OCI-LY1 (cell line): ENCODE results near the gene FHIT.

Experiments used
- H2AFZ ChIP-seq: fragments of 200-600 bp; sonication (generic), shearing (Covaris generic); 2 replicates; pipeline ENCODE4 v1.6.0; 2014; ENCODE audit warnings: antibody characterized with exemption, mild to moderate bottlenecking, low read length
- H3F3A ChIP-seq: fragments of 200-600 bp; sonication (generic), shearing (Covaris generic); 2 replicates; pipeline ENCODE4 v1.6.0; 2014; ENCODE audit warnings: mild to moderate bottlenecking, antibody characterized with exemption, low read length, moderate library complexity; ENCODE audit not compliant: insufficient read depth
- H3K27ac ChIP-seq: fragments of 200-600 bp; sonication (generic); 2 replicates; pipeline ENCODE4 v1.5.1; 2014; ENCODE audit warnings: low read length, mixed run types, mild to moderate bottlenecking, low read depth; ENCODE audit not compliant: poor library complexity, severe bottlenecking
- H3K27me3 ChIP-seq: fragments of 200-600 bp; sonication (generic); 2 replicates; pipeline ENCODE4 v1.6.0; 2014; ENCODE audit warnings: antibody characterized with exemption, mild to moderate bottlenecking, low read length, moderate library complexity; ENCODE audit not compliant: insufficient read depth
- H3K36me3 ChIP-seq: fragments of 200-600 bp; sonication (generic); 2 replicates; pipeline ENCODE4 v1.6.1; 2014; ENCODE audit warnings: mild to moderate bottlenecking, antibody characterized with exemption, low read length, moderate library complexity, mixed read lengths; ENCODE audit not compliant: insufficient read depth
- H3K4me1 ChIP-seq: fragments of 200-600 bp; sonication (generic); 2 replicates; pipeline ENCODE4 v1.5.1; 2014; ENCODE audit warnings: mild to moderate bottlenecking, low read length, moderate library complexity; ENCODE audit not compliant: insufficient read depth, severe bottlenecking
- H3K4me2 ChIP-seq: fragments of 200-600 bp; sonication (generic), shearing (Covaris generic); 2 replicates; pipeline ENCODE4 v1.6.1; 2014; ENCODE audit warnings: low read length
- H3K4me3 ChIP-seq: fragments of 200-600 bp; sonication (generic); 2 replicates; pipeline ENCODE4 v1.5.1; 2014; ENCODE audit warnings: low read length, low read depth, mild to moderate bottlenecking, mixed read lengths; ENCODE audit not compliant: poor library complexity, severe bottlenecking
- H3K79me2 ChIP-seq: fragments of 200-600 bp; shearing (Covaris generic); 2 replicates; pipeline ENCODE4 v1.6.1; 2016; ENCODE audit warnings: mixed run types, low read length, mixed read lengths; ENCODE audit not compliant: insufficient read depth
- H3K9ac ChIP-seq: fragments of 200-600 bp; sonication (generic), shearing (Covaris generic); 2 replicates; pipeline ENCODE4 v1.6.1; 2014; ENCODE audit warnings: mild to moderate bottlenecking, low read length, mixed read lengths
- H3K9me2 ChIP-seq: fragments of 200-600 bp; sonication (generic), shearing (Covaris generic); 2 replicates; pipeline ENCODE4 v1.6.1; 2014; ENCODE audit warnings: low read depth, mild to moderate bottlenecking, low read length, mixed read lengths
- H3K9me3 ChIP-seq: fragments of 200-600 bp; shearing (Covaris generic); 2 replicates; pipeline ENCODE4 v1.6.1; 2014; ENCODE audit warnings: low read length, mixed read lengths
- H4K20me1 ChIP-seq: fragments of 200-600 bp; sonication (generic), shearing (Covaris generic); 2 replicates; pipeline ENCODE4 v1.6.0; 2016; ENCODE audit warnings: mild to moderate bottlenecking, low read length; ENCODE audit not compliant: insufficient read depth
- CTCF ChIP-seq: fragments of 200-600 bp; sonication (generic), shearing (Covaris generic); IDR thresholded peaks from 2 replicates; pipeline ENCODE4 v1.5.1; 2017; ENCODE audit warnings: mild to moderate bottlenecking, antibody characterized with exemption, low read length, moderate library complexity, mixed read lengths
- EZH2 ChIP-seq: fragments of 200-600 bp; sonication (generic), shearing (Covaris generic); IDR thresholded peaks from 2 replicates; pipeline ENCODE4 v1.8.0; 2017; ENCODE audit warnings: borderline replicate concordance, mixed run types, mild to moderate bottlenecking, antibody characterized with exemption, low read length, moderate library complexity, mixed read lengths

The FHIT gene

GRCh38 chr3:61138401-61138800, 112.9 kb downstream of the FHIT start:
- Histone ChIP-seq H3F3A (no peaks in the 10 kb centered on the region), H3K4me2 (no peak overlapping the region), H3K27ac (no peak overlapping the region), H3K79me2 (no peaks in the 10 kb centered on the region), H3K36me3 (no peaks in the 10 kb centered on the region), H3K4me3 (no peak overlapping the region), H4K20me1 (no peaks in the 10 kb centered on the region), H2AFZ (no peak overlapping the region), H3K27me3 (no peaks in the 10 kb centered on the region), H3K9ac (no peak overlapping the region), H3K9me2 (no peaks in the 10 kb centered on the region), H3K4me1 (no peaks in the 10 kb centered on the region), H3K9me3 (no peaks in the 10 kb centered on the region)
- TF ChIP-seq EZH2 (no peak), CTCF (no peak)

GRCh38 chr3:61136191-61136590, 115.1 kb downstream of the FHIT start:
- Histone ChIP-seq H3K27ac (no peak overlapping the region), H2AFZ (no peak overlapping the region), H3K9me3 (no peaks in the 10 kb centered on the region), H4K20me1 (no peaks in the 10 kb centered on the region), H3K9ac (no peak overlapping the region), H3K4me1 (no peaks in the 10 kb centered on the region), H3F3A (no peaks in the 10 kb centered on the region), H3K27me3 (no peaks in the 10 kb centered on the region), H3K9me2 (no peaks in the 10 kb centered on the region), H3K79me2 (no peaks in the 10 kb centered on the region), H3K4me3 (no peak overlapping the region), H3K4me2 (no peak overlapping the region), H3K36me3 (no peaks in the 10 kb centered on the region)
- no peak for TF ChIP-seq EZH2
- no peak for TF ChIP-seq CTCF

- no peaks in the 10 kb centered on the region for H3F3A ChIP-seq
- H4K20me1 ChIP-seq: no peaks in the 10 kb centered on the region
- no peaks in the 10 kb centered on the region for H3K27me3 ChIP-seq
- no peaks in the 10 kb centered on the region for H3K9me3 ChIP-seq
- H3K4me2 ChIP-seq: no peak overlapping the region
- H3K36me3 ChIP-seq: no peaks in the 10 kb centered on the region
- H3K9me2 ChIP-seq: no peaks in the 10 kb centered on the region
- no peak for TF ChIP-seq EZH2
- no peak for TF ChIP-seq CTCF
- no peak overlapping the region for H3K27ac ChIP-seq
- no peaks in the 10 kb centered on the region for H3K79me2 ChIP-seq
- no peaks in the 10 kb centered on the region for H3K4me1 ChIP-seq
- H3K9ac ChIP-seq: no peak overlapping the region
- H3K4me3 ChIP-seq: no peak overlapping the region
- no peak overlapping the region for H2AFZ ChIP-seq
These were observed 116.7 kb downstream of the FHIT start for GRCh38 chr3:61134532-61134931.
